ENCODE results near the gene DCANP1. TPM values are rescaled to one million over a fixed set of nuclear protein-coding genes. Genes with fewer than 3 reads are reported as not detected.

The DCANP1 gene
- total and polyA plus RNA-seq, 8 donors, result 0.06 to 0.24 (median 0.13) TPM; not detected in 3

- ATAC-seq, result no peak
- peaks cover 6 to 77% of the 10 kb centered on the region in 2 donors for H3K27me3 ChIP-seq
- intact Hi-C loops (cut with DNase I), result no loop called here
- no peaks in the 10 kb centered on the region for H3K36me3 ChIP-seq
- TF ChIP-seq, protein P1, sequence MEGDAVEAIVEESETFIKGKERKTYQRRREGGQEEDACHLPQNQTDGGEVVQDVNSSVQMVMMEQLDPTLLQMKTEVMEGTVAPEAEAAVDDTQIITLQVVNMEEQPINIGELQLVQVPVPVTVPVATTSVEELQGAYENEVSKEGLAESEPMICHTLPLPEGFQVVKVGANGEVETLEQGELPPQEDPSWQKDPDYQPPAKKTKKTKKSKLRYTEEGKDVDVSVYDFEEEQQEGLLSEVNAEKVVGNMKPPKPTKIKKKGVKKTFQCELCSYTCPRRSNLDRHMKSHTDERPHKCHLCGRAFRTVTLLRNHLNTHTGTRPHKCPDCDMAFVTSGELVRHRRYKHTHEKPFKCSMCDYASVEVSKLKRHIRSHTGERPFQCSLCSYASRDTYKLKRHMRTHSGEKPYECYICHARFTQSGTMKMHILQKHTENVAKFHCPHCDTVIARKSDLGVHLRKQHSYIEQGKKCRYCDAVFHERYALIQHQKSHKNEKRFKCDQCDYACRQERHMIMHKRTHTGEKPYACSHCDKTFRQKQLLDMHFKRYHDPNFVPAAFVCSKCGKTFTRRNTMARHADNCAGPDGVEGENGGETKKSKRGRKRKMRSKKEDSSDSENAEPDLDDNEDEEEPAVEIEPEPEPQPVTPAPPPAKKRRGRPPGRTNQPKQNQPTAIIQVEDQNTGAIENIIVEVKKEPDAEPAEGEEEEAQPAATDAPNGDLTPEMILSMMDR (IDR thresholded peaks at IDR 0.05), result no peak
- no peak for DNase-seq
- H3K9me3 ChIP-seq, result no peaks in the 10 kb centered on the region
- H3K4me3 ChIP-seq, result no peak overlapping the region
- H3K4me1 ChIP-seq, result no peaks in the 10 kb centered on the region
- no peak overlapping the region for H3K27ac ChIP-seq
These were observed 33.4 kb upstream of the DCANP1 start for GRCh38 chr5:135480511-135480910.

DNA sequence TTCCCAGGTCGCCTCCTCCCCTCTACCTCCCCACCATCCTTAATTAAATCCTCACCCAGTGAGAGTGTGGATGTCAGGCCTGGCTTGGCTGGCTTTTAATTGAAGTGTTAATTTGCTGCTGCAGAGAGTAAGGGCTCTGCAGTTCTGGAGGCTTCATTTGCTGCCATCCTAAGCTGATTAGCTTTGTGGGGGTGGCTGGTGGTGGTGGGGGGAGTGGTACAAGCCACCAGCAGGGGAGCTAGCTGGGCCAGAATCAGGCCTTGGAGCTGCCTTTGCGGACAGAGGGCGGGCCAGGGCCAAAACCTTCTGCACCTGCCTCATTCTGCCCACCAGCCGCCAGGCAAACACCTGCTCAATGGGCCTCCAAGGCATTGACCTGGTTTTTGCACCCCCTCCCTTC lies 31.8 kb upstream of the DCANP1 start:
- Histone ChIP-seq H3K4me1 (no peaks in the 10 kb centered on the region), H3K4me3 (no peak overlapping the region), H3K27me3 (peaks cover 4 to 74% of the 10 kb centered on the region in 2 donors), H3K9me3 (no peaks in the 10 kb centered on the region), H3K27ac (no peak overlapping the region), H3K36me3 (no peaks in the 10 kb centered on the region)
- DNase-seq (no peak), ATAC-seq (no peak)
- intact Hi-C loops (cut with DNase I), result no loop called here
- TF ChIP-seq, protein P1 (IDR thresholded peaks at IDR 0.05), result no peak

DNA sequence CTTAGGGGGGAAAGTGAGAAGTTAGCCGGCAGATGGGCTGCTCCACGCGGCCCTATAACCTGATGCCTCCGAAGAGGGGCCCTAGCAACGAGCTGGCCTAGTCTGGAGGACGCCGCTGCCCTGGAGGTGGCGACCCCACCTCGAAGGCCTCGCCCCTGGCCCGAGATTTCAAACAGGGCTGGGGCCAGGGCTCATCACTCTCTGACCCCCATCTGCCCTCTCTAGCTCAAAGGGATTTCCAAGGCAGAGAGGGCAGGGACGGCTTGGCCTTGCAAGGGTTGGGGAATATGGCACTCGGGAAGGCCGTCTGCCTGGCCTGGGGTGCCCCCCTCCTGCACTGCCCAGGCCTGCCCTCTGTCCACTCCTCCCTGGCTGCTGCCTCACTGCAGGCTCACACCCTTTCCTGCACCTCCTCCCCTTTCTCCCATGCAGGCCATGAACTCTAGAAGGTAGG lies 30.5 kb upstream of the DCANP1 start:
- Histone ChIP-seq H3K36me3 (no peaks in the 10 kb centered on the region), H3K4me3 (no peak overlapping the region), H3K27me3 (peaks cover 4 to 79% of the 10 kb centered on the region in 2 donors), H3K4me1 (no peaks in the 10 kb centered on the region), H3K9me3 (no peaks in the 10 kb centered on the region), H3K27ac (no peak overlapping the region)
- TF ChIP-seq, protein P1 (IDR thresholded peaks at IDR 0.05), result no peak
- intact Hi-C loops (cut with DNase I), result no loop called here
- ATAC-seq, result no peak
- DNase-seq, result no peak

DNA sequence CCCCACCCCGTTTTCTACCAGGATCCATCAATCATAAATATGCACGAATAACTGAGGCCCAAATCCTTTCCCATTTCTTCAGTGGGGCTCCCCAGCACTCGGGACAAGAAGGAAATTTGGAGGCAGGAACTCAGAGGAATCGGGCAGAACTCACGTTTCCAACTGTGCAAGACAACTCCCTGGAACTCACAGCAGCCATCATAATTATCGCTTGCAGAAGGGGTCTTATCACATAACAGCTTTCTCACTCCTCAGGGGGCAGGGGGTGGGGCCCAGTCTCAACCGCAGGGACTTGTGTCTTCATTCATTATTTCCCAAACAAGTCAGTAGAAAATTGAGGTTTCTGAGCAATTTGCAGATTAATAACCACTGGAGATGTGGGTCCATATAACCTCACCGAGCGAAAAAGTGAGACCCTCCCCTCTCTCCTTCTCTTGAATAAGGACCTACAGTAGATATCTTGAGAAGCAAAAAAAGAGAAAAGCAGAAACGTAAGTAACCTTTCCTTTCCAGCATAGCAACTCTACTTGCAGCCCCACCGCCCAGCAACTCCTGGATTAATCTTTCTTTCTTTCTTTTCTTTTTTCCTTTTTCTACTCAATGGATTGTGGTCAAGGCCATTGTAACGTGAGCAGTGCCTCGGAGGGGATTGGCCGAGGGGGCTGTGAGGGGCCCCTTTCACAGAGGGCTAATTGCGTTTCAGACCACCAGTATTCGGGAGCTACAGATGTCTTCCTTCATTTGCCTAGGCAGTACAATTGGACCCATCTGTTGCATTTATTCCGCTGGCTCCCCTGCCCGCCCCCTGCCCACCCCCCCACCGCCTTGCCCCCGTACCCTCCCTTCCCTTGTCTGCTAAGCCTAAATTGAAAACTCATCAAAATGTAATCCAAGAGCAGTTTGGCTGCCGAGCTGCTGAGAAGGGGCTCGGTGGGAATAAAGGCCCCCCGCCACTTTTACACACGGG lies 29.8 kb upstream of the DCANP1 start:
- Histone ChIP-seq H3K36me3 (no peaks in the 10 kb centered on the region), H3K4me3 (no peak overlapping the region), H3K9me3 (no peaks in the 10 kb centered on the region), H3K27me3 (peaks cover 4 to 80% of the 10 kb centered on the region in 2 donors), H3K4me1 (no peaks in the 10 kb centered on the region), H3K27ac (no peak overlapping the region)
- TF ChIP-seq, protein P1 (IDR thresholded peaks at IDR 0.05), result no peak
- intact Hi-C loops (cut with DNase I), result no loop called here
- DNase-seq (no peak), ATAC-seq (no peak)

DNA sequence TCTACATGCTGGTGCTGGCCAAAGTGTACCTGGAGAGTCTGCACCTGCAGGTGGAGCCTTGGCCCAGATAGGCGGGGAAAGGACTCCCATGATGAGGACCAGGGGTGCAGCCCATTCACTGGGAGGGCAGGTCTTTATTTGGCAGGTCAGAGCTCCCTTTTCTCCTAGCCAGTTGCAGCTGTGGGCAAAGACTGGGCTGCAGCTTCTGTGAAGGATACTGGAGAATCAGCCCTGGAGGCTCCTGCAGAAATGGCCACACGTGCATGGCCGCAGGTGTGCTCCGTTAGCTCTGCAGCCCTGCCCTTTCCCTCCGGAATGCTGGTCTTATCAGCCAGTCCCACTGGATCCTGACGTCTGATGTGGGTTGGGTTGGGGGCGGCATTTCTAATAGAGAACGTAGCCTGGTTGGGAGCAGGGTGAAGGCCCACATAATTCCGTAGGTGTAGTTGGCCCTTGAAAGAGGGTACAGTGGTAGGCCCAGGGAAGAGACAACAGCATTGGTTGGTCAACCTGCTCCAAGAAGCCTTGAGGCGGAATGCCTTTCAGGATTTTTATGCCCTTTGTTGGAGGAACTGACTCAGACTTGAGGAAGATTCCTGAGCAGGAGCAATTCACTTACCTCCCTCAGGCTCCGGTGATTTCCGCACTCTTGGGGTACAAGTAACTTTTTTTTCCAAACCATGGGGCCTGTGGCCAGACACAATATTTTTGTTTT lies 27.0 kb upstream of the DCANP1 start:
- Histone ChIP-seq H3K36me3 (no peaks in the 10 kb centered on the region), H3K9me3 (no peaks in the 10 kb centered on the region), H3K27me3 (peaks cover 4 to 80% of the 10 kb centered on the region in 2 donors), H3K27ac (no peak overlapping the region), H3K4me3 (no peak overlapping the region), H3K4me1 (no peaks in the 10 kb centered on the region)
- intact Hi-C loops (cut with DNase I), result no loop called here
- ATAC-seq (no peak), DNase-seq (no peak)
- TF ChIP-seq, protein P1 (IDR thresholded peaks at IDR 0.05), result no peak
